Lower leg skin (tissue), 4 donors: Measurements from ENCODE around the gene MUC4. TPM values are rescaled to one million over a fixed set of nuclear protein-coding genes. Genes with fewer than 3 reads are reported as not detected.
"Not testable (repeated sequence)": the region's sequence is repeated elsewhere in the genome, so short reads cannot be mapped to it uniquely, and the experiment has no call there.

Experiments used
- DNase-seq, 2 donors: peaks; one replicate each; pipeline ENCODE4 v3.0.0-alpha.2; 2019; ENCODE audit warnings: low spot score in 2 of 2
- H3K4me3 ChIP-seq: fragments of 200-600 bp; sonication (generic); 2 replicates; pipeline ENCODE4 v1.5.1; 2017; ENCODE audit warnings: mild to moderate bottlenecking, low read depth; ENCODE audit not compliant: poor library complexity, severe bottlenecking
- POLR2A ChIP-seq, 2 donors: fragments of 450-650 bp; IDR thresholded peaks; one replicate each; pipeline ENCODE4 v1.6.1; 2016 to 2017; ENCODE audit warnings: antibody characterized with exemption in 2 of 2, mild to moderate bottlenecking in 1 of 2, moderate library complexity in 1 of 2
- WGBS, 2 donors: methylation state at CpG; one replicate each; pipeline ENCODE4 v1.1.5; 2018; 5-methylcytosine and 5-hydroxymethylcytosine counted together
- intact Hi-C: fragments of 100-400 bp; cut with DNase I; formaldehyde crosslinking; loops from one replicate; pipeline ENCODE4 v1.15.0; 2023; ENCODE audit warnings: low total_unique reads
- total RNA-seq, 4 donors: library from RNA; depleted of rRNA; stranded (reverse); fragments of >200 nt; gene quantifications; one replicate each; pipeline ENCODE4 v1.1.0, GENCODE V29; 2016
- TF ChIP-seq, protein P1 (sequence below), 3 donors: fragments of 450-650 bp; IDR thresholded peaks; one replicate each; pipeline ENCODE4 v1.5.1; 2016; ENCODE audit warnings: antibody characterized with exemption in 3 of 3, mild to moderate bottlenecking in 3 of 3, moderate library complexity in 2 of 3

The MUC4 gene
- total RNA-seq, 4 donors from 2014 or later, result not detected

- WGBS, 2 donors, result 57 to 59% methylated on average over 5 to 15 of the region's 16 CpGs
- intact Hi-C loops, DNase-seq, H3K4me3 ChIP-seq: not testable (repeated sequence)
These were observed 90.8 kb downstream of the MUC4 start, which contains the start of gene MUC20 for GRCh38 chr3:195720831-195721506. MUC20 (plus strand) TSS chr3:195720978; CDS start chr3:195721008, 30 bp downstream.

- intact Hi-C loops, result not testable (repeated sequence)
- WGBS, 2 donors, result 71% methylated on average over 16 of the region's 16 CpGs
These were observed 92.0 kb downstream of the MUC4 start for GRCh38 chr3:195719514-195720254.

DNA sequence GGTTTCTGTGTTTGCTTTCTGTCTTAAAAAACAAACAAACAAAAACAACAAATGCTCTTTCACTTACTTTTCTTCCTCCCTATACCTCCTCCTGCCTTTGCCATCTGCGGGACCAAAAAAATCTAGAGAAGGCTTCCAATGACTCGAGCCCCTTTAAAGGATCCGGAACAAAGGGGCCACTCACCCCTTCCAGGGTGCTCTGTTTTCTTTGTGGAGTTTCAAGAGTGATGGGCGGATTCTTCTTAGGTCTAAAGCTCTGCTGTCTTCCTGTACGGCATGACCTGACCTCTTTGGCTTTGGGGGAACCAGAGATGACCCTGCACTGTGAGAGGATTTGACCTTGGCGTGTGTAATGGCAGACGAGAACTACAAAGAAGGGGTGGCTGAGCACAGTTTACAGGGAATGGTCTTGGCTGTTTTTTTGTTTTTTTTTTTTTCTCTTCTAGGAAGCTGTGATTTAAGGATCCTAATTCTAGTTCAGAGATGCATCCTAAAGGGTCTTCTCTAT, 93.2 kb downstream of the MUC4 start:
- WGBS, 2 donors, result 71 to 78% methylated on average over 7 of the region's 7 CpGs
- intact Hi-C loops, result no loop called here
- no peak overlapping the region for H3K4me3 ChIP-seq
- no peak for DNase-seq
- no peak for TF ChIP-seq POLR2A (IDR thresholded peaks at IDR 0.05)
- TF ChIP-seq, protein P1, sequence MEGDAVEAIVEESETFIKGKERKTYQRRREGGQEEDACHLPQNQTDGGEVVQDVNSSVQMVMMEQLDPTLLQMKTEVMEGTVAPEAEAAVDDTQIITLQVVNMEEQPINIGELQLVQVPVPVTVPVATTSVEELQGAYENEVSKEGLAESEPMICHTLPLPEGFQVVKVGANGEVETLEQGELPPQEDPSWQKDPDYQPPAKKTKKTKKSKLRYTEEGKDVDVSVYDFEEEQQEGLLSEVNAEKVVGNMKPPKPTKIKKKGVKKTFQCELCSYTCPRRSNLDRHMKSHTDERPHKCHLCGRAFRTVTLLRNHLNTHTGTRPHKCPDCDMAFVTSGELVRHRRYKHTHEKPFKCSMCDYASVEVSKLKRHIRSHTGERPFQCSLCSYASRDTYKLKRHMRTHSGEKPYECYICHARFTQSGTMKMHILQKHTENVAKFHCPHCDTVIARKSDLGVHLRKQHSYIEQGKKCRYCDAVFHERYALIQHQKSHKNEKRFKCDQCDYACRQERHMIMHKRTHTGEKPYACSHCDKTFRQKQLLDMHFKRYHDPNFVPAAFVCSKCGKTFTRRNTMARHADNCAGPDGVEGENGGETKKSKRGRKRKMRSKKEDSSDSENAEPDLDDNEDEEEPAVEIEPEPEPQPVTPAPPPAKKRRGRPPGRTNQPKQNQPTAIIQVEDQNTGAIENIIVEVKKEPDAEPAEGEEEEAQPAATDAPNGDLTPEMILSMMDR (IDR thresholded peaks at IDR 0.05), result no peak

More at GRCh38 chr3:195719514-195720254, 92.0 kb downstream of the MUC4 start:
- H3K4me3 ChIP-seq, DNase-seq: not testable (repeated sequence)

- no peak for DNase-seq
- WGBS, 2 donors, result 60 to 68% methylated on average over 5 of the region's 5 CpGs
- H3K4me3 ChIP-seq, result no peak overlapping the region
- intact Hi-C loops, result no loop called here
- TF ChIP-seq POLR2A (IDR thresholded peaks at IDR 0.05), result no peak
- TF ChIP-seq, protein P1 (IDR thresholded peaks at IDR 0.05), result no peak
These were observed 93.8 kb downstream of the MUC4 start for GRCh38 chr3:195717852-195718476.

DNA sequence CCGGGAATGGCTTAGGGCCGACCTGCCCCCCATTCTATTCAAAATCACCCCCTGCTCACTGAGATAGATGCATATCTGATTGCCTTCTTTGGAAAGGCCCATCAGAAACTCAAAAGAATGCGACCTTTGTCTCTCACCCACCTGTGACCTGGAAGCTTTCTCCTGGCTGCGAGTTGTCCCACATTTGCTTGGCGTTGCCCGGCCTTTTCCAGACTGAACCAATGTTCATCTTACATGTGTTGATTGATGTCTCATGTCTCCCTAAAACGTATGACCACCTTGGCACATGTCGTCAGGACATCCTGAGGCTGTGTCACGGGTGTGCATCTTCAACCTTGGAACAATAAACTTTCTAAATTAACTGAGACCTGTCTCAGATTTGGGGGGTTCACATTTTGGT, 94.3 kb downstream of the MUC4 start:
- intact Hi-C loops, result no loop called here
- H3K4me3 ChIP-seq, result no peak overlapping the region
- whole genome bisulfite sequencing, 2 donors, result 74 to 75% methylated on average over 9 of the region's 9 CpGs
- DNase-seq, result no peak
- TF ChIP-seq, protein P1 (IDR thresholded peaks at IDR 0.05), result no peak
- TF ChIP-seq POLR2A (IDR thresholded peaks at IDR 0.05), result no peak

- intact Hi-C loops, result no loop called here
- 78 to 81% methylated on average over 14 of the region's 14 CpGs for WGBS, 2 donors
- no peak overlapping the region for H3K4me3 ChIP-seq
- no peak for DNase-seq
- TF ChIP-seq POLR2A (IDR thresholded peaks at IDR 0.05), result no peak
- TF ChIP-seq, protein P1 (IDR thresholded peaks at IDR 0.05), result no peak
These were observed 96.0 kb downstream of the MUC4 start for GRCh38 chr3:195715583-195716266.
